Measurements from ENCODE around the gene GALNT14. TPM values are rescaled to one million over a fixed set of nuclear protein-coding genes. Genes with fewer than 3 reads are reported as not detected.

The GALNT14 gene
- polyA plus RNA-seq, 1 experiment = 3.5 TPM

- Histone ChIP-seq H3K4me3 (ENCODE audit: low read depth, low read length) (no peak overlapping the region), H3K36me3 (ENCODE audit: control insufficient read depth, insufficient read depth, low read length) (no peaks in the 10 kb centered on the region), H3K27me3 (ENCODE audit: control insufficient read depth, insufficient read depth, low read length) (no peaks in the 10 kb centered on the region)
- ChIA-PET CTCF (no interaction called here), POLR2A (interaction anchor here (0.6 kb wide), 1 partner anchor 47 kb away, joined by 17 read pairs; no protein-coding TSS in a partner anchor)
- DNase-seq (ENCODE audit: low read depth) = no peak
- TF ChIP-seq, protein P1, sequence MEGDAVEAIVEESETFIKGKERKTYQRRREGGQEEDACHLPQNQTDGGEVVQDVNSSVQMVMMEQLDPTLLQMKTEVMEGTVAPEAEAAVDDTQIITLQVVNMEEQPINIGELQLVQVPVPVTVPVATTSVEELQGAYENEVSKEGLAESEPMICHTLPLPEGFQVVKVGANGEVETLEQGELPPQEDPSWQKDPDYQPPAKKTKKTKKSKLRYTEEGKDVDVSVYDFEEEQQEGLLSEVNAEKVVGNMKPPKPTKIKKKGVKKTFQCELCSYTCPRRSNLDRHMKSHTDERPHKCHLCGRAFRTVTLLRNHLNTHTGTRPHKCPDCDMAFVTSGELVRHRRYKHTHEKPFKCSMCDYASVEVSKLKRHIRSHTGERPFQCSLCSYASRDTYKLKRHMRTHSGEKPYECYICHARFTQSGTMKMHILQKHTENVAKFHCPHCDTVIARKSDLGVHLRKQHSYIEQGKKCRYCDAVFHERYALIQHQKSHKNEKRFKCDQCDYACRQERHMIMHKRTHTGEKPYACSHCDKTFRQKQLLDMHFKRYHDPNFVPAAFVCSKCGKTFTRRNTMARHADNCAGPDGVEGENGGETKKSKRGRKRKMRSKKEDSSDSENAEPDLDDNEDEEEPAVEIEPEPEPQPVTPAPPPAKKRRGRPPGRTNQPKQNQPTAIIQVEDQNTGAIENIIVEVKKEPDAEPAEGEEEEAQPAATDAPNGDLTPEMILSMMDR (IDR thresholded peaks at IDR 0.05; ENCODE audit: insufficient read depth, low read depth, low read length) = no peak
Observed at GRCh38 chr2:31107591-31108300, 30.5 kb downstream of the GALNT14 start.

- CTCF ChIA-PET = interaction anchor here (1.0 kb wide), 1 partner anchor 12 kb away, joined by 4 read pairs; no protein-coding TSS in a partner anchor
- POLR2A ChIA-PET = no interaction called here
- TF ChIP-seq, protein P1 (IDR thresholded peaks at IDR 0.05; ENCODE audit: insufficient read depth, low read depth, low read length) = no peak
- no peak for DNase-seq (ENCODE audit: low read depth)
- H3K4me3 ChIP-seq (ENCODE audit: low read depth, low read length) = no peak overlapping the region
- H3K27me3 ChIP-seq (ENCODE audit: control insufficient read depth, insufficient read depth, low read length) = no peaks in the 10 kb centered on the region
- no peaks in the 10 kb centered on the region for H3K36me3 ChIP-seq (ENCODE audit: control insufficient read depth, insufficient read depth, low read length)
Observed at GRCh38 chr2:31101701-31102100, 36.5 kb downstream of the GALNT14 start.

- no peaks in the 10 kb centered on the region for H3K36me3 ChIP-seq (ENCODE audit: control insufficient read depth, insufficient read depth, low read length)
- no peak overlapping the region for H3K4me3 ChIP-seq (ENCODE audit: low read depth, low read length)
- ChIA-PET POLR2A (no interaction called here), CTCF (no interaction called here)
- no peaks in the 10 kb centered on the region for H3K27me3 ChIP-seq (ENCODE audit: control insufficient read depth, insufficient read depth, low read length)
- DNase-seq (ENCODE audit: low read depth) = no peak
- TF ChIP-seq, protein P1 (IDR thresholded peaks at IDR 0.05; ENCODE audit: insufficient read depth, low read depth, low read length) = no peak
Observed at GRCh38 chr2:31097962-31098613, 40.2 kb downstream of the GALNT14 start.

DNA sequence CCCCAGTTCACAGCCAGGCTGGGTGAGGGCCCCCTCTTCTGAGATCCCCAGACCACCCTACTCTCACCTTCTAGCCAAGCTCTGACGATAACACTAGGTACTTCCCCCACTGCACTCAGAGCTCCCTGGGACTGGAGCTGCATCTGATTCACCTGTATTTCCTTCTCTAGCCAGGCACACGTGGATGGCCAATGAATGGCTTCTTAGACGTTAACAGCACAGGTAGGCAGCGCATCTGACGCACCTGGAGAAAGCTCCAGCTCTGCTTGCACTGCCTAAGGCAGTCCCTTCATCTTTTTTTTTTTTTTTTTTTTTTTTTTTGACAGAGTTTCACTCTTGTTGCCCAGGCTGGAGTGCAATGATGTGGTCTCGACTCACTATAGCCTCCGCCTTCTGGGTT lies 48.1 kb downstream of the GALNT14 start:
- TF ChIP-seq, protein P1 (IDR thresholded peaks at IDR 0.05; ENCODE audit: insufficient read depth, low read depth, low read length) = no peak
- POLR2A ChIA-PET = no interaction called here
- CTCF ChIA-PET = interaction anchor here (1.4 kb wide), 1 partner anchor 21 kb away, joined by 4 read pairs; no protein-coding TSS in a partner anchor
- Histone ChIP-seq H3K27me3 (ENCODE audit: control insufficient read depth, insufficient read depth, low read length) (no peaks in the 10 kb centered on the region), H3K4me3 (ENCODE audit: low read depth, low read length) (no peak overlapping the region), H3K36me3 (ENCODE audit: control insufficient read depth, insufficient read depth, low read length) (no peaks in the 10 kb centered on the region)
- DNase-seq (ENCODE audit: low read depth) = no peak

- H3K27me3 ChIP-seq (ENCODE audit: control insufficient read depth, insufficient read depth, low read length) = no peaks in the 10 kb centered on the region
- TF ChIP-seq, protein P1 (IDR thresholded peaks at IDR 0.05; ENCODE audit: insufficient read depth, low read depth, low read length) = no peak
- no peaks in the 10 kb centered on the region for H3K36me3 ChIP-seq (ENCODE audit: control insufficient read depth, insufficient read depth, low read length)
- CTCF ChIA-PET = interaction anchor here (0.9 to 1.4 kb wide), 2 partner anchors 12 to 20 kb away, joined by 4 read pairs; no protein-coding TSS in a partner anchor
- DNase-seq (ENCODE audit: low read depth) = no peak
- POLR2A ChIA-PET = no interaction called here
- no peak overlapping the region for H3K4me3 ChIP-seq (ENCODE audit: low read depth, low read length)
Observed at GRCh38 chr2:31089645-31090044, 48.6 kb downstream of the GALNT14 start.
